Measurements from ENCODE around the gene VWA5B2. TPM values are rescaled to one million over a fixed set of nuclear protein-coding genes. Genes with fewer than 3 reads are reported as not detected.
A peak's percentile ranks its signal among the peaks of the same experiment; 100 is the strongest.

The VWA5B2 gene
- total RNA-seq, 1 donor from 2014 or later, result not detected

DNA sequence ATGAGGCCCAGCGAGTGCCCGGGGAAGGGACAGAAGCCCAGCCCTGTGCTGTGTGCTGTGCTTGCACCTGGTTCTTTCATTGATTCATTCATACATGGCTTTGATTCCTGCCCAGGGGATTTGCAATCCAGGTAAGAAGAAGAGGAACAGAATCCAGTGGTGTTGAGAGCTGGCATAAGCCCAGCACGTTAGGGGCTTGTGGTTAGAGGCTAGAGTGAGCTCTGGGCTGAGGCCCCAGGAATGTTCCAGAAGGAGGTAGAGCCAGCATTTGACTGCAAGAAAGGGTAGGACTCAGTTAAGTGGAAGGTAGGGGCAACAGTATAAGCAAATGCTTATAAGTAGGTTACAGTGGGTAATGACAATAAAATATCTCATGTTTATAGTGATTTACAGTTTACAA is 2.3 kb downstream of the VWA5B2 start:
- TF ChIP-seq CTCF (conservative IDR thresholded peaks at IDR 0.05; ENCODE audit: low read depth, low read length), result no peak
- no peak for DNase-seq (ENCODE audit: low read depth)
- H3K4me3 ChIP-seq (ENCODE audit: low read depth, low read length), result no peak overlapping the region

GRCh38 chr3:184233127-184233843 is 3.9 kb downstream of the VWA5B2 start:
- no peak for TF ChIP-seq CTCF (conservative IDR thresholded peaks at IDR 0.05; ENCODE audit: low read depth, low read length)
- H3K4me3 ChIP-seq (ENCODE audit: low read depth, low read length), result no peak overlapping the region
- DNase-seq (ENCODE audit: low read depth), result no peak

DNA sequence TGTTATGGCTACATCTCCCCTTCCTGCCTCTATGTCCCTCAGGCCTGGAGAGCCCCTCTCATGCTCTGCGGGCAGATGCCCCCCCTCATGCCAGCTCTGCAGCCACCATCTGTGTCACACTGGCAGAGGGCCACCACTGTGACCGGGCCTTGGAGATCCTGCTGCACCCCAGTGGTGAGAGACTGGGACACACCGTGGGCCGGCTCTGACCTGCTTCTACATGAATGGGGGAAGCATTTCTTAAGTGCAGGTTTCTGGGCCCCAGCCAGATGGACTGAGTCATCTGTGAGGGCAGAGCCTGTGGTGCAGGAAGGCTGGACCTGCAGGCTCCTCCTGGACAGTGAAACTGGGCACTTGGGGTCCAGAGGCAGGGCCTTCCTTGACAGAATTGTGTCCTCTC is 4.8 kb downstream of the VWA5B2 start:
- peak; percentile 57 for DNase-seq (ENCODE audit: low read depth)
- peak; percentile 40 for TF ChIP-seq CTCF (conservative IDR thresholded peaks at IDR 0.05; ENCODE audit: low read depth, low read length)
- H3K4me3 ChIP-seq (ENCODE audit: low read depth, low read length), result no peak overlapping the region

DNA sequence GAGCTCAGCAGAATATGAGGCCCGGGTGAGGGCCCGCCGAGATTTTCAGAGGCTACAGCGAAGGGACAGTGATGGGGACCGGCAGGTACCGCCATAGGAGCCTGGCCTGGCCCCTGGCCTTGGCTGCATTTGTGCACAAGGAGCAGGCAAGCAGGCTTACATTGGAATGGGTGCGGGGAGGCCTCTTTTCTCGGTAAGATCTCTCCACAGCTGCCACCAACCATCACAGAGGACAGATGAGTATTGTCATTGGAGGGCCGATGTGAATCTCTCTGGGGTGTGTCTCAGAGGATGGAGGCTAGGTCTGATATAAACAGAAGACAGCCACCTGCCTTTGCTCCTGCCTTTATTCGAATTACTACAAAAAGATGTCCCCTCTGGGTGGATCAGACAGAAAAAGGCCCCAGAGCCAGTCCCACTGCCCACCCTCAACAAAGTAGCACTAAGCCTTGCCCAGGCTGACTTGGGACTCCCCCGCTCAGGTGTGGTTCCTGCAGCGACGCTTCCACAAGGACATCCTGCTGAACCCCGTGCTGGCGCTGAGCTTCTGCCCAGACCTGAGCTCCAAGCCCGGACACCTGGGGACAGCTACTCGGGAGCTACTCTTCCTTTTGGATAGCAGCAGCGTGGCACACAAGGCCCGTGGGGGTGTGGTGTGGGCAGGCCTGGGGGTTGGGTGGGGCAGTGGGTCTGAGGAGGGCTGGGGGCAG is 5.4 kb downstream of the VWA5B2 start:
- DNase-seq (ENCODE audit: low read depth), result no peak
- no peak for TF ChIP-seq CTCF (conservative IDR thresholded peaks at IDR 0.05; ENCODE audit: low read depth, low read length)
- no peak overlapping the region for H3K4me3 ChIP-seq (ENCODE audit: low read depth, low read length)

- DNase-seq (ENCODE audit: low read depth), result no peak
- TF ChIP-seq CTCF (conservative IDR thresholded peaks at IDR 0.05; ENCODE audit: low read depth, low read length), result no peak
- H3K4me3 ChIP-seq (ENCODE audit: low read depth, low read length), result no peak overlapping the region
These were observed 6.1 kb downstream of the VWA5B2 start for GRCh38 chr3:184235381-184236032.

- DNase-seq (ENCODE audit: low read depth), result no peak
- TF ChIP-seq CTCF (conservative IDR thresholded peaks at IDR 0.05; ENCODE audit: low read depth, low read length), result no peak
- no peak overlapping the region for H3K4me3 ChIP-seq (ENCODE audit: low read depth, low read length)
These were observed 6.6 kb downstream of the VWA5B2 start for GRCh38 chr3:184236033-184236410.

All from epithelial cell of proximal tubule (primary cell).